ENCODE data around the gene UBQLN4.

DNA sequence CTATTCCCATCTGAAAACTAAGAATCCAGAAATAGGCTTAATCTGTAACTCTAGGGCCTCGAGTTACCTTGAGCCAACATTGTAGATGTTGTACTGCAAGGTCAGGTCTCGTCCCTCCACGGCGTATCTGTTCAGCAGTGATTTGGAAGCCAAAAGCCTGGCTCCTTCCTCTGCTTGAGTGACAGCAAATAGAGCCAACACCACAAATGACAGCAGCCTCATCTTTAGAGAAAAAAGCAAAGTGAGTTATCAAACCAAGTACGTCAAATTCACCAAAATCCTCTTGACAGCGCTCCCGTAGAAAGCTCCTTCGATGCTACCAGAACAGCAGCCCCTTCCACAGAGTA is 33.7 kb downstream of the UBQLN4 start:
- TF ChIP-seq POLR2A (IDR thresholded peaks at IDR 0.05) (no peak), POLR2AphosphoS5 (IDR thresholded peaks at IDR 0.05) (no peak)
- TF ChIP-seq, protein P1, sequence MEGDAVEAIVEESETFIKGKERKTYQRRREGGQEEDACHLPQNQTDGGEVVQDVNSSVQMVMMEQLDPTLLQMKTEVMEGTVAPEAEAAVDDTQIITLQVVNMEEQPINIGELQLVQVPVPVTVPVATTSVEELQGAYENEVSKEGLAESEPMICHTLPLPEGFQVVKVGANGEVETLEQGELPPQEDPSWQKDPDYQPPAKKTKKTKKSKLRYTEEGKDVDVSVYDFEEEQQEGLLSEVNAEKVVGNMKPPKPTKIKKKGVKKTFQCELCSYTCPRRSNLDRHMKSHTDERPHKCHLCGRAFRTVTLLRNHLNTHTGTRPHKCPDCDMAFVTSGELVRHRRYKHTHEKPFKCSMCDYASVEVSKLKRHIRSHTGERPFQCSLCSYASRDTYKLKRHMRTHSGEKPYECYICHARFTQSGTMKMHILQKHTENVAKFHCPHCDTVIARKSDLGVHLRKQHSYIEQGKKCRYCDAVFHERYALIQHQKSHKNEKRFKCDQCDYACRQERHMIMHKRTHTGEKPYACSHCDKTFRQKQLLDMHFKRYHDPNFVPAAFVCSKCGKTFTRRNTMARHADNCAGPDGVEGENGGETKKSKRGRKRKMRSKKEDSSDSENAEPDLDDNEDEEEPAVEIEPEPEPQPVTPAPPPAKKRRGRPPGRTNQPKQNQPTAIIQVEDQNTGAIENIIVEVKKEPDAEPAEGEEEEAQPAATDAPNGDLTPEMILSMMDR (IDR thresholded peaks at IDR 0.05), result no peak

Measured in breast epithelium (tissue), 3 donors.